Activated CD8-positive, alpha-beta T cell treated with anti-CD3 and anti-CD28 coated beads for 36 hours (primary cell): ENCODE data around the gene VSTM2B. TPM values are rescaled to one million over a fixed set of nuclear protein-coding genes. Genes with fewer than 3 reads are reported as not detected.

Experiments used
- ATAC-seq: fragments of 200-7000 bp; cut with Tn5 transposase; one replicate; pipeline ENCODE4 v1.10.0; 2021; ENCODE audit warnings: mild to moderate bottlenecking, moderate library complexity
- CTCF ChIA-PET: fragments of 350-600 bp; sonication (Branson Sonifier 250); formaldehyde crosslinking; loops from one replicate; lab custom pipeline; 2021; ENCODE audit warnings: antibody characterized with exemption; lab: Charles Lee
- POLR2A ChIA-PET: fragments of 350-600 bp; sonication (Branson Sonifier 250); formaldehyde crosslinking; loops from one replicate; lab custom pipeline; 2021; ENCODE audit warnings: antibody characterized with exemption; lab: Charles Lee
- DNase-seq: peaks from one replicate; pipeline ENCODE4 v3.0.0-alpha.2; 2020
- H3K27ac Mint-ChIP-seq: one replicate; pipeline ENCODE4 v1.8.0; 2021; ENCODE audit warnings: mild to moderate bottlenecking, mixed read lengths
- H3K27me3 Mint-ChIP-seq: one replicate; pipeline ENCODE4 v1.8.0; 2021; ENCODE audit warnings: mixed read lengths
- H3K36me3 Mint-ChIP-seq: one replicate; pipeline ENCODE4 v1.8.0; 2021; ENCODE audit warnings: low read depth, mixed read lengths
- H3K4me1 Mint-ChIP-seq: one replicate; pipeline ENCODE4 v1.8.0; 2021; ENCODE audit warnings: low read depth, mixed read lengths
- H3K4me3 Mint-ChIP-seq: one replicate; pipeline ENCODE4 v1.8.0; 2021; ENCODE audit warnings: mild to moderate bottlenecking, moderate library complexity, mixed read lengths
- H3K9me3 Mint-ChIP-seq: one replicate; pipeline ENCODE4 v1.8.0; 2021; ENCODE audit warnings: mixed read lengths
- intact Hi-C: fragments of 100-400 bp; cut with micrococcal nuclease; formaldehyde crosslinking; loops from one replicate; pipeline ENCODE4 v1.10.0; 2022
- total RNA-seq, 2 experiments: library from RNA; stranded (reverse); gene quantifications; one replicate each; pipeline ENCODE4 v1.2.3, GENCODE V29; 2021
- TF ChIP-seq, protein P1 (sequence below): fragments of 200-600 bp; IDR thresholded peaks from one replicate; pipeline ENCODE4 v1.8.0; 2022; ENCODE audit warnings: antibody characterized with exemption, mild to moderate bottlenecking

Gene VSTM2B
- total RNA-seq, 2 experiments from 2014 or later, result not detected

DNA sequence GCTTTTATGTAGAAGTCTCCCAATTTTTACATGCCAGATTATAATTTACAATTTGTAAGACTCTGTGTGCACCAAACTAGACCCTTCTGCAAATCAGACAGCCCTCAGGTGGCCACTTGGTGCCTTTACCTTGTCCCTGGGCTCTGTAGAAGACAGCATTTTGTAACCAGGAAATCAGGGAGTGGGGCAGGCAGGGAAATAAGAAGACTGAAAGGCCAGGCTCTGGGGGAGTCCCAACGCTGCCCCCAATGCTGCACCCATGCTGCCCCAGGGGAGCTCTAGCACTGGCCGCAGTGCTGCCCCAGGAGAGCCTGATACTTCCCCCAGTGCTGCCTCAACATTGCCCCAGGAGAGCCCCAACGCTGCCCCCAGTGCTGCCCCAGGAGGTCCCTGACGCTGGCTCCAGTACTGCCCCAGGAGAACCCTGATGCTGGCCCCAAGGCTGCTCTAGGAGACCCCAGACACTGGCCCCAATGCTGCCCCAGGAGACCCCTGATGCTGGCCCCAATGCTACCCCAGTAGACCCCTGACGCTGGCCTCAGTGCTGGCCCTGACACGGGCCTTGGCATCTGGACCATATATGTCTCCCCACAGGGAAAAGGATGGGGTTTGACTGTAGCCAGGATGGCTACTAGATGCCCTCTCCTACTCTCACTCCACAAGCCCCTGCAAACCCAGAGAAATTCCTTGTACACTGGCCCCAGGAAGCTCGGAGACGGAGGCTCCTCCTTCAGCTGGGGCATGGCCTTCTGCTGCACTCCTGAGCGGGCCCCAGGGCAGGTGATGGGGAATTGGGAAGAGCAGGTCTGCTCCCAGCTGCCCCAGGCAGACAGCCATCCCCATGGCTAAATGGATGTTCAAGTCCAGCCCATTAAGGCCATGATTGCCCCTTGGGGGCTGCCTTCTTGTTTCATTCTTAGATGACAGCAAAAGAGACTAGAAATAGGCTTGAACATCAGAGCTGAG lies 23.6 kb downstream of the VSTM2B start:
- intact Hi-C loops, result no loop called here
- TF ChIP-seq, protein P1, sequence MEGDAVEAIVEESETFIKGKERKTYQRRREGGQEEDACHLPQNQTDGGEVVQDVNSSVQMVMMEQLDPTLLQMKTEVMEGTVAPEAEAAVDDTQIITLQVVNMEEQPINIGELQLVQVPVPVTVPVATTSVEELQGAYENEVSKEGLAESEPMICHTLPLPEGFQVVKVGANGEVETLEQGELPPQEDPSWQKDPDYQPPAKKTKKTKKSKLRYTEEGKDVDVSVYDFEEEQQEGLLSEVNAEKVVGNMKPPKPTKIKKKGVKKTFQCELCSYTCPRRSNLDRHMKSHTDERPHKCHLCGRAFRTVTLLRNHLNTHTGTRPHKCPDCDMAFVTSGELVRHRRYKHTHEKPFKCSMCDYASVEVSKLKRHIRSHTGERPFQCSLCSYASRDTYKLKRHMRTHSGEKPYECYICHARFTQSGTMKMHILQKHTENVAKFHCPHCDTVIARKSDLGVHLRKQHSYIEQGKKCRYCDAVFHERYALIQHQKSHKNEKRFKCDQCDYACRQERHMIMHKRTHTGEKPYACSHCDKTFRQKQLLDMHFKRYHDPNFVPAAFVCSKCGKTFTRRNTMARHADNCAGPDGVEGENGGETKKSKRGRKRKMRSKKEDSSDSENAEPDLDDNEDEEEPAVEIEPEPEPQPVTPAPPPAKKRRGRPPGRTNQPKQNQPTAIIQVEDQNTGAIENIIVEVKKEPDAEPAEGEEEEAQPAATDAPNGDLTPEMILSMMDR, result no peak
- peaks cover 10% of the 10 kb centered on the region for H3K27me3 Mint-ChIP-seq

DNA sequence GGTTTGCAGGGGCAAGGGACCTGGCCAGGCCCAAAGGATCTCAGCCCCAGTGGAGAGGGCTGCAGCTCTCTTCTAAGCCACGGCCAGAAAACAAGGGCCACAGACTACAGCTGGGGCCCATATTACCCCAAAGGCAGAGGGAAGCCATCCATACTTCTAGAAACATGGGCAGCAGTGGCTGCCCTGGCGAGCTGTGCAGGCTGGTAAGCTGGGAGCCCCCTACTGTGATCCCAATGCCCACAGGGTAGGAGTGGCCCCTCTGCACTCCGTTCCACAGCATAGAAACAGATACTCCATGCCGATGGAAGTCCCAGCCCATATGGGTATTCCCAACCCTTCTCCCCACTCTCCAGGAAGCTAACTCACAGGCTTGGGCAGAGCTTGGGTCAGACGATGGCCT lies 25.1 kb downstream of the VSTM2B start:
- ATAC-seq (no peak), DNase-seq (no peak)
- ChIA-PET POLR2A (no interaction called here), CTCF (interaction anchor here (1.2 kb wide), 1 partner anchor 24 kb away, joined by 3 read pairs; no protein-coding TSS in a partner anchor)
- Mint-ChIP-seq H3K4me3 (no peak overlapping the region), H3K36me3 (peaks cover 4% of the 10 kb centered on the region), H3K4me1 (no peaks in the 10 kb centered on the region), H3K27ac (no peak overlapping the region), H3K9me3 (peaks cover 17% of the 10 kb centered on the region), H3K27me3 (peaks cover 9% of the 10 kb centered on the region)
- TF ChIP-seq, protein P1, result no peak
- intact Hi-C loops, result no loop called here

More for the DNA sequence above, 23.6 kb downstream of the VSTM2B start:
- H3K4me3 Mint-ChIP-seq, result no peak overlapping the region
- ATAC-seq, result no peak
- DNase-seq, result no peak
- ChIA-PET POLR2A (no interaction called here), CTCF (no interaction called here)
- H3K4me1 Mint-ChIP-seq, result no peaks in the 10 kb centered on the region
- peaks cover 4% of the 10 kb centered on the region for H3K36me3 Mint-ChIP-seq
- peaks cover 14% of the 10 kb centered on the region for H3K9me3 Mint-ChIP-seq
- no peak overlapping the region for H3K27ac Mint-ChIP-seq

- DNase-seq, result no peak
- Mint-ChIP-seq H3K27me3 (peaks cover 11% of the 10 kb centered on the region), H3K27ac (no peak overlapping the region), H3K4me1 (no peaks in the 10 kb centered on the region), H3K9me3 (peaks cover 17% of the 10 kb centered on the region), H3K4me3 (no peak overlapping the region), H3K36me3 (peaks cover 4% of the 10 kb centered on the region)
- POLR2A ChIA-PET, result no interaction called here
- intact Hi-C loops, result no loop called here
- no peak for ATAC-seq
- TF ChIP-seq, protein P1, result no peak
- CTCF ChIA-PET, result interaction anchor here (1.2 kb wide), 1 partner anchor 23 kb away, joined by 3 read pairs; no protein-coding TSS in a partner anchor
These were observed 26.0 kb downstream of the VSTM2B start for GRCh38 chr19:29551774-29552173.

GRCh38 chr19:29552454-29553280 lies 26.9 kb downstream of the VSTM2B start:
- no peak overlapping the region for H3K4me3 Mint-ChIP-seq
- TF ChIP-seq, protein P1, result no peak
- H3K27me3 Mint-ChIP-seq, result peaks cover 9% of the 10 kb centered on the region
- DNase-seq (no peak), ATAC-seq (no peak)
- no peak overlapping the region for H3K27ac Mint-ChIP-seq
- peaks cover 4% of the 10 kb centered on the region for H3K36me3 Mint-ChIP-seq
- H3K9me3 Mint-ChIP-seq, result peaks cover 17% of the 10 kb centered on the region
- POLR2A ChIA-PET, result interaction anchor here (0.6 kb wide), 1 partner anchor 508 kb away, joined by 3 read pairs; no protein-coding TSS in a partner anchor
- no peaks in the 10 kb centered on the region for H3K4me1 Mint-ChIP-seq
- intact Hi-C loops, result no loop called here
- CTCF ChIA-PET, result no interaction called here
